ENCODE data around the gene THTPA. TPM values are rescaled to one million over a fixed set of nuclear protein-coding genes. Genes with fewer than 3 reads are reported as not detected.
"Not testable (repeated sequence)": the region's sequence is repeated elsewhere in the genome, so short reads cannot be mapped to it uniquely, and the experiment has no call there.

The THTPA gene
- total and polyA plus RNA-seq, 11 donors, result 9.1 to 30.9 (median 18.9) TPM

DNA sequence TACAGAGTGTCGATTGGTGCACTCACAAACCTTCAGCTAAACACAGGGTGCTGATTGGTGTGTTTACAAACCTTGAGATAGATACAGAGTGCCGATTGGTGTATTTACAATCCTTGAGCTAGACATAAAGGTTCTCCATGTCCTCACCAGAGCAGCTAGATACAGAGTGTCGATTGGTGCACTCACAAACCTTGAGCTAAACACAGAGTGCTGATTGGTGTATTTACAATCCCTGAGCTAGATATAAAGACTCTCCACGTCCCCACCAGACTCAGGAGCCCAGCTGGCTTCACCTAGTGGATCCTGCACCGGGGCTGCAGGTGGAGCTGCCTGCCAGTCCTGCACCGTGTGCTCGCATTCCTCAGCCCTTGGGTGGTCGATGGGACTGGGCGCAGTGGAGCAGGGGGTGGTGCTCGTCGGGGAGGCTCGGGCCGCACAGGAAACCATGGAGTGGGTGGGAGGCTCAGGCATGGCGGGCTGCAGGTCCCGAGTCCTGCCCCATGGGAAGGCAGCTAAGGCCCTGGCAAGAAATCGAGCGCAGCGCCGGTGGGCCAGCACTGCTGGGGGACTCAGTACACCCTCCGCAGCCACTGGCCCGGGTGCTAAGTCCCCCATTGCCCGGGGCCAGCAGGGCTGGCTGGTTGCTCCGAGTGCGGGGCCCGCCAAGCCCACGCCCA, 28.6 kb downstream of the THTPA start:
- 91 to 96% (median 91%) methylated on average over 8 to 25 of the region's 26 CpGs for WGBS, 4 donors
- H3K9me3 ChIP-seq, ATAC-seq, H3K27ac ChIP-seq, H3K4me1 ChIP-seq, H3K4me3 ChIP-seq, H3K36me3 ChIP-seq, DNase-seq: not testable (repeated sequence)
- intact Hi-C loops (cut with DNase I), result loop anchor here in 3 of 10 donors (5.0 kb wide), 3 partner anchors 328 to 348 kb away; no protein-coding TSS in a partner anchor
- H3K27me3 ChIP-seq, result peaks cover 0 to 19% (median 4%) of the 10 kb centered on the region in 9 donors

DNA sequence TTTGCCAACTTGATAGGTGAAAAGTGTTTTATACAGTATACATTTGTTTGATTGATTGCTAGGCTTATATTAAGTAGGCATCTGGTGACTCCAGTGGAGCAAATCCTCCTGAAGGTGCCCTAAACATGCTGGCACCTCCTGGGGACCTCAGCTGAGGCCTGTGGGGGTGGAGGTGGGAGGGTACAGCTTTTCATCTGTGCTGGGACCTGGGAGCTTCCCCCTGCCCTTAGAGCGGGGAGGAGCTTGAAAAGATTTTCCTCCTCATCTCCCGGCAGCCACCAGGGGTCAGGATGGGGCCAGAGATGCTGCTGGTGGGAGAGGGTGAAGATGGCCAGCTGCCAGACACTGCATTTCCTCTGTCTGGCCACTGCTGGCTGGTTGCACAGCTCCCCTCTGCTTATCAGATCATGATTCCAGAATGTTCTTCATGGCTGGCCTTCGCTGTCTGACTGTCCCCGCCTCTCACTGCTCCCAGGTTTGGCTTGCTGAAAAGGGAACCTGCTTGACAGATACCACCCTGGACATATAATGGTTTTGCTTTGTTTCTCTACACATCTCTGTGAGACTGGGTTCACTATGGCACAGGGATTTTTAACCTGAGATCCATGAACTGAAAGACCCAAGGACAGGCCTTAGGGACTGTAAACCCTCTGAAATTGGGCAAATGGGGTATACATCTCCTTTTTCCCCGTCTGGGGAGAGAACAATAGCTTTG, 33.0 kb downstream of the THTPA start:
- Histone ChIP-seq H3K4me3 (no peak overlapping the region), H3K9me3 (no peaks in the 10 kb centered on the region), H3K36me3 (no peaks in the 10 kb centered on the region), H3K27me3 (peaks cover 0 to 6% (median 0%) of the 10 kb centered on the region in 9 donors), H3K27ac (no peak overlapping the region), H3K4me1 (peaks cover 0 to 7% (median 2%) of the 10 kb centered on the region in 12 donors)
- ATAC-seq, result peak; percentile 82 to 96 (median 91)
- WGBS, 4 donors, result 11 to 17% (median 14%) methylated on average over 5 of the region's 5 CpGs
- TF ChIP-seq POLR2A (IDR thresholded peaks at IDR 0.05), result no peak
- TF ChIP-seq, protein P1, sequence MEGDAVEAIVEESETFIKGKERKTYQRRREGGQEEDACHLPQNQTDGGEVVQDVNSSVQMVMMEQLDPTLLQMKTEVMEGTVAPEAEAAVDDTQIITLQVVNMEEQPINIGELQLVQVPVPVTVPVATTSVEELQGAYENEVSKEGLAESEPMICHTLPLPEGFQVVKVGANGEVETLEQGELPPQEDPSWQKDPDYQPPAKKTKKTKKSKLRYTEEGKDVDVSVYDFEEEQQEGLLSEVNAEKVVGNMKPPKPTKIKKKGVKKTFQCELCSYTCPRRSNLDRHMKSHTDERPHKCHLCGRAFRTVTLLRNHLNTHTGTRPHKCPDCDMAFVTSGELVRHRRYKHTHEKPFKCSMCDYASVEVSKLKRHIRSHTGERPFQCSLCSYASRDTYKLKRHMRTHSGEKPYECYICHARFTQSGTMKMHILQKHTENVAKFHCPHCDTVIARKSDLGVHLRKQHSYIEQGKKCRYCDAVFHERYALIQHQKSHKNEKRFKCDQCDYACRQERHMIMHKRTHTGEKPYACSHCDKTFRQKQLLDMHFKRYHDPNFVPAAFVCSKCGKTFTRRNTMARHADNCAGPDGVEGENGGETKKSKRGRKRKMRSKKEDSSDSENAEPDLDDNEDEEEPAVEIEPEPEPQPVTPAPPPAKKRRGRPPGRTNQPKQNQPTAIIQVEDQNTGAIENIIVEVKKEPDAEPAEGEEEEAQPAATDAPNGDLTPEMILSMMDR (IDR thresholded peaks at IDR 0.05), result peak; percentile 58 to 76 (median 68)
- peak; percentile 84 to 92 (median 87) for DNase-seq
- intact Hi-C loops (cut with DNase I), result loop anchor here in 4 of 10 donors (1.0 to 5.0 kb wide), 5 partner anchors 323 to 343 kb away; no protein-coding TSS in a partner anchor

DNA sequence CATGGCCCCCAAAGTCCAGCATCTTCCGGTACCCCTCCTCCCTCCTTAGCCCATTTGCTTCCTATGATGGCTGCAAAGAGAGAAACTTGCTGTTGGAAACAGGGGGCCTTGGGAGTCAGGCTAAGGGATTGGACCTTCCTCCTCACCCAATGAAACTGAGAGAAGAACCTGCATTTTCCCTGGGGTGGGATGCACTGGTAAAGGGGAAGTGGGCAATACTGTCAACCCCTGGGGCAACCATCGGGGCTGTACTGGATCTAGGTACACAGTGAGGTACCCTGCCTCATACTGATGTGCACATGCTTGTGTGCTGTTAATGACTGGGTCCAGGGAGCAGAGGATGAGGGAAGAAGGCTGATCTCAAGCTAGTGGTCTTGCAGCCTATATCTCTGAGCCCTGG, 33.5 kb downstream of the THTPA start:
- DNase-seq, result no peak
- ATAC-seq, result peak in 1 of 4 donors; percentile 44
- H3K4me1 ChIP-seq, result peaks cover 0 to 7% (median 2%) of the 10 kb centered on the region in 12 donors
- H3K27me3 ChIP-seq, result peaks cover 0 to 6% (median 0%) of the 10 kb centered on the region in 9 donors
- intact Hi-C loops (cut with DNase I), result loop anchor here in 4 of 10 donors (1.0 to 5.0 kb wide), 5 partner anchors 323 to 343 kb away; no protein-coding TSS in a partner anchor
- no peak overlapping the region for H3K27ac ChIP-seq
- no peak for TF ChIP-seq POLR2A (IDR thresholded peaks at IDR 0.05)
- TF ChIP-seq, protein P1 (IDR thresholded peaks at IDR 0.05), result no peak
- no peaks in the 10 kb centered on the region for H3K9me3 ChIP-seq
- H3K4me3 ChIP-seq, result no peak overlapping the region
- no peaks in the 10 kb centered on the region for H3K36me3 ChIP-seq
- WGBS, 4 donors, result 87 to 97% (median 91%) methylated on average over 2 of the region's 2 CpGs

DNA sequence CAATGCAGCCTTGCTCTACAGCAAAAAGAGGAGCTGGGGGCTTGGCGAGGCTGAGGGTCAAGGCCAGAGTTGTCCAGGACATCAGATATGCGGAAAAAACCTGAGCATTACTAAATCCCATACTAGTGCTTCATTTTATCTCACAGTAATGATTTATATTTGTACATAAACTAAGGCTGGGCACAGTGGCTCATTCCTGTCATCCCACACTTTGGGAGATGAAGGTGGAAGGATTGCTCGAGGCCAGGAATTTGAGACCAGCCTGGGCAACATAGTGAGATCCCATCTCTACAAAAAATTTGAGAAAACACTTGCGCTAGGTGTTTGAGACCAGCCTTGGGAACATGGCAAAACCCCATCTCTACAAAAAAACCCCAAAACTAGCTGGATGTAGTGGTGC, 34.1 kb downstream of the THTPA start:
- ATAC-seq (no peak), DNase-seq (no peak)
- H3K27ac ChIP-seq, result no peak overlapping the region
- 90 to 93% (median 92%) methylated on average over 4 of the region's 4 CpGs for WGBS, 4 donors
- TF ChIP-seq, protein P1 (IDR thresholded peaks at IDR 0.05), result no peak
- TF ChIP-seq POLR2A (IDR thresholded peaks at IDR 0.05), result no peak
- H3K27me3 ChIP-seq, result peaks cover 0 to 6% (median 0%) of the 10 kb centered on the region in 9 donors
- H3K36me3 ChIP-seq, result no peaks in the 10 kb centered on the region
- no peaks in the 10 kb centered on the region for H3K9me3 ChIP-seq
- H3K4me1 ChIP-seq, result peaks cover 0 to 7% (median 2%) of the 10 kb centered on the region in 12 donors
- intact Hi-C loops (cut with DNase I), result no loop called here
- no peak overlapping the region for H3K4me3 ChIP-seq

DNA sequence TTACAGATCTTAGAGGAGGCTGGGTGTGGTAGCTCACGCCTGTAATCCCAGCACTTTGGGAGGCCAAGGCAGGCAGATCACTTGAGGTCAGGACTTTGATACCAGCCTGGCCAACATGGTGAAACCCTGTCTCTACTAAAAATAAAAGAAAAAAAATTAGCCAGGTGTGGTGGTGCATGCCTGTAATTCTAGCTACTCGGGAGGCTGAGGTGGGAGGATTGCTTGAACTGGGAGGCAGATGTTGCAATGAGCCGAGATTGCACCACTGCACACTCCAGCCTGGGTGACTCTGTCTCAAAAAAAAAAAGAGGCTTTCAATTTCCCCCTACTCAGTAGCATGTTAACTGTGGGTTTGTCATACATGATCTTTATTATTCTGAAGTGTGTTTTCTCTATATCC, 38.1 kb downstream of the THTPA start:
- H3K36me3 ChIP-seq; H3K27ac ChIP-seq; H3K4me1 ChIP-seq; ATAC-seq; H3K4me3 ChIP-seq; H3K27me3 ChIP-seq; H3K9me3 ChIP-seq; intact Hi-C loops (cut with DNase I); DNase-seq: not testable (repeated sequence)
- WGBS, 4 donors, result 72 to 84% (median 78%) methylated on average over 3 of the region's 3 CpGs
